ENCODE data around the gene NOP56. TPM values are rescaled to one million over a fixed set of nuclear protein-coding genes. Genes with fewer than 3 reads are reported as not detected.
A peak's percentile ranks its signal among the peaks of the same experiment; 100 is the strongest.

NOP56 gene
- total and polyA plus RNA-seq, 9 donors, result 62.0 to 207 (median 134) TPM

- intact Hi-C loops (cut with DNase I), result no loop called here
- Histone ChIP-seq H3K27ac (no peak overlapping the region), H3K27me3 (no peaks in the 10 kb centered on the region)
Observed at GRCh38 chr20:2619337-2619736, 33.1 kb upstream of the NOP56 start.

GRCh38 chr20:2619961-2620595, 32.4 kb upstream of the NOP56 start:
- 84 to 89% (median 88%) methylated on average over 3 of the region's 3 CpGs for WGBS, 3 donors
- no peaks in the 10 kb centered on the region for H3K9me3 ChIP-seq
- H3K4me1 ChIP-seq (ENCODE audit: insufficient read depth), result no peaks in the 10 kb centered on the region
- no peak for DNase-seq
- no peak for TF ChIP-seq POLR2A (IDR thresholded peaks at IDR 0.05)
- no peak for TF ChIP-seq EP300 (IDR thresholded peaks at IDR 0.05)
- no peak for TF ChIP-seq CTCF (IDR thresholded peaks at IDR 0.05)
- H3K4me3 ChIP-seq, result no peak overlapping the region
- intact Hi-C loops (cut with DNase I), result no loop called here
- H3K36me3 ChIP-seq, result no peaks in the 10 kb centered on the region
- H3K27ac ChIP-seq, result no peak overlapping the region
- H3K27me3 ChIP-seq, result no peaks in the 10 kb centered on the region

More at GRCh38 chr20:2619337-2619736, 33.1 kb upstream of the NOP56 start:
- TF ChIP-seq EP300 (IDR thresholded peaks at IDR 0.05), result no peak
- no peak for TF ChIP-seq CTCF (IDR thresholded peaks at IDR 0.05)
- TF ChIP-seq POLR2A (IDR thresholded peaks at IDR 0.05), result no peak
- H3K4me3 ChIP-seq, result no peak overlapping the region
- H3K4me1 ChIP-seq (ENCODE audit: insufficient read depth), result no peaks in the 10 kb centered on the region
- no peaks in the 10 kb centered on the region for H3K36me3 ChIP-seq
- no peak for DNase-seq
- 38 to 71% (median 63%) methylated on average over 2 of the region's 2 CpGs for WGBS, 3 donors
- H3K9me3 ChIP-seq, result no peaks in the 10 kb centered on the region

GRCh38 chr20:2624190-2624589, 28.2 kb upstream of the NOP56 start:
- Histone ChIP-seq H3K36me3 (no peaks in the 10 kb centered on the region), H3K9me3 (no peaks in the 10 kb centered on the region), H3K4me1 (ENCODE audit: insufficient read depth) (no peaks in the 10 kb centered on the region), H3K27ac (no peak overlapping the region), H3K27me3 (no peaks in the 10 kb centered on the region), H3K4me3 (no peak overlapping the region)
- no peak for TF ChIP-seq CTCF (IDR thresholded peaks at IDR 0.05)
- no peak for TF ChIP-seq EP300 (IDR thresholded peaks at IDR 0.05)
- TF ChIP-seq POLR2A (IDR thresholded peaks at IDR 0.05), result no peak
- intact Hi-C loops (cut with DNase I), result no loop called here
- DNase-seq, result peak in 1 of 5 donors; percentile 62
- 42 to 61% (median 55%) methylated on average over 4 of the region's 4 CpGs for WGBS, 3 donors

GRCh38 chr20:2625062-2625461, 27.4 kb upstream of the NOP56 start:
- no peak overlapping the region for H3K4me3 ChIP-seq
- 8 to 17% (median 13%) methylated on average over 2 of the region's 2 CpGs for WGBS, 3 donors
- no peaks in the 10 kb centered on the region for H3K27me3 ChIP-seq
- no peak overlapping the region for H3K27ac ChIP-seq
- no peak for DNase-seq
- TF ChIP-seq CTCF (IDR thresholded peaks at IDR 0.05) (no peak), POLR2A (IDR thresholded peaks at IDR 0.05) (no peak), EP300 (IDR thresholded peaks at IDR 0.05) (no peak)
- no peaks in the 10 kb centered on the region for H3K36me3 ChIP-seq
- H3K9me3 ChIP-seq, result no peaks in the 10 kb centered on the region
- intact Hi-C loops (cut with DNase I), result no loop called here
- no peaks in the 10 kb centered on the region for H3K4me1 ChIP-seq (ENCODE audit: insufficient read depth)
